ENCODE data around the gene PRSS22. TPM values are rescaled to one million over a fixed set of nuclear protein-coding genes. Genes with fewer than 3 reads are reported as not detected.

Gene PRSS22
- total and polyA plus RNA-seq, 2 experiments from 2014 or later: 1.3 to 2.0 TPM

GRCh38 chr16:2819179-2819938 lies 38.6 kb downstream of the PRSS22 start:
- H3K27ac ChIP-seq (ENCODE audit: low read depth): no peak overlapping the region
- no peaks in the 10 kb centered on the region for H3K4me1 ChIP-seq (ENCODE audit: insufficient read depth)
- no peaks in the 10 kb centered on the region for H3K36me3 Mint-ChIP-seq (ENCODE audit: low read depth)
- no peaks in the 10 kb centered on the region for H3K9me2 ChIP-seq (ENCODE audit: insufficient read depth)
- H2AFZ ChIP-seq: no peak overlapping the region
- no peak for ATAC-seq
- peaks cover 4% of the 10 kb centered on the region for H3K27me3 Mint-ChIP-seq (ENCODE audit: insufficient read depth, low read depth, poor library complexity)
- H3K9me3 Mint-ChIP-seq: no peaks in the 10 kb centered on the region
- no peaks in the 10 kb centered on the region for H4K20me1 ChIP-seq (replicated peaks; ENCODE audit: insufficient read depth)
- no peak overlapping the region for H3K27ac Mint-ChIP-seq
- TF ChIP-seq NANOG (IDR thresholded peaks at IDR 0.05; ENCODE audit: borderline replicate concordance): no peak
- TF ChIP-seq EZH2phosphoT487 (IDR thresholded peaks at IDR 0.05; ENCODE audit: unreplicated experiment): no peak
- H3K27me3 ChIP-seq (ENCODE audit: insufficient read depth): no peaks in the 10 kb centered on the region
- H3F3A ChIP-seq (replicated peaks; ENCODE audit: low read depth): no peaks in the 10 kb centered on the region
- H3K4me2 ChIP-seq: no peak overlapping the region
- H3K79me2 ChIP-seq (replicated peaks; ENCODE audit: insufficient read depth): no peaks in the 10 kb centered on the region
- H3K4me1 Mint-ChIP-seq: no peaks in the 10 kb centered on the region
- H3K4me3 Mint-ChIP-seq: no peak overlapping the region
- H3K36me3 ChIP-seq (ENCODE audit: insufficient read depth): no peaks in the 10 kb centered on the region
- H3K4me3 ChIP-seq: no peak overlapping the region
- no peak for DNase-seq (ENCODE audit: low spot score)

GRCh38 chr16:2818272-2818876 lies 39.6 kb downstream of the PRSS22 start:
- Histone ChIP-seq H3K9me2 (ENCODE audit: insufficient read depth) (no peaks in the 10 kb centered on the region), H4K20me1 (replicated peaks; ENCODE audit: insufficient read depth) (no peaks in the 10 kb centered on the region), H3K79me2 (replicated peaks; ENCODE audit: insufficient read depth) (no peaks in the 10 kb centered on the region), H3K27me3 (ENCODE audit: insufficient read depth) (no peaks in the 10 kb centered on the region), H3K4me2 (no peak overlapping the region), H3K4me3 (no peak overlapping the region), H3K36me3 (ENCODE audit: insufficient read depth) (no peaks in the 10 kb centered on the region), H3F3A (replicated peaks; ENCODE audit: low read depth) (no peaks in the 10 kb centered on the region), H3K4me1 (ENCODE audit: insufficient read depth) (no peaks in the 10 kb centered on the region), H2AFZ (no peak overlapping the region), H3K27ac (ENCODE audit: low read depth) (no peak overlapping the region)
- H3K4me3 Mint-ChIP-seq: no peak overlapping the region
- no peaks in the 10 kb centered on the region for H3K4me1 Mint-ChIP-seq
- peaks cover 4% of the 10 kb centered on the region for H3K27me3 Mint-ChIP-seq (ENCODE audit: insufficient read depth, low read depth, poor library complexity)
- H3K9me3 Mint-ChIP-seq: no peaks in the 10 kb centered on the region
- no peak for ATAC-seq
- DNase-seq (ENCODE audit: low spot score): no peak
- no peak overlapping the region; the same call in 1 of the 2 replicates for H3K27ac Mint-ChIP-seq
- no peak for TF ChIP-seq EZH2 (IDR thresholded peaks at IDR 0.05; ENCODE audit: low read depth, unreplicated experiment)
- TF ChIP-seq CTCF (conservative IDR thresholded peaks at IDR 0.05; ENCODE audit: low read depth in 2 of 2): no peak
- no peak for TF ChIP-seq NANOG (IDR thresholded peaks at IDR 0.05; ENCODE audit: borderline replicate concordance)
- no peak for TF ChIP-seq POLR2AphosphoS5 (IDR thresholded peaks at IDR 0.05; ENCODE audit: low read depth)
- TF ChIP-seq ZNF462 (CRISPR knock-in tag; IDR thresholded peaks at IDR 0.05): no peak
- no peak for TF ChIP-seq JUNB (IDR thresholded peaks at IDR 0.05; ENCODE audit: unreplicated experiment)
- H3K36me3 Mint-ChIP-seq (ENCODE audit: low read depth): no peaks in the 10 kb centered on the region

Measured in GM23338 (cell line).